ENCODE data around the gene ADAMTS6. TPM values are rescaled to one million over a fixed set of nuclear protein-coding genes. Genes with fewer than 3 reads are reported as not detected.
"Not testable (repeated sequence)": the region's sequence is repeated elsewhere in the genome, so short reads cannot be mapped to it uniquely, and the experiment has no call there.

Gene ADAMTS6
- total RNA-seq, 1 donor from 2014 or later, result 17.6 TPM

DNA sequence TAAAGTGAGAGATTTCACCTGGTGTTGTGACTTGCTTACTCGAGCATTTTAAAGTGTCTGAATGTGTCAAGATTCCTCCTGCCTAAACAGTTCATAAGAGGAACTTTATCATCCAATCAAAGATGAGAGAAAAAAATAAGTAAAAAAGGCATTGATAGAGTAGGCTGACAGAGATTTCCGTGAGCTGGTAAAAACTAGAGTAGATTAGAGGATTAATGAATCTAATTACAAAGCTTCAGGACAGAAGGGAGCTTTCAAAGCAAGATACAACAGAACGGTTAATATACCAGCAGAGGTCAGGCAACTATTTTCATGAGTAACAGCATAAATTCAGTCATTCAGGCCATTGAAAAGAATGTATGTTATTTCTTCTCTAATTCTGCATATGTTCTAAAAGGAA, 91.5 kb downstream of the ADAMTS6 start:
- Histone ChIP-seq H3K36me3 (ENCODE audit: control insufficient read depth, insufficient read depth, low read length) (no peaks in the 10 kb centered on the region), H3K27me3 (ENCODE audit: control insufficient read depth, insufficient read depth, low read length) (no peaks in the 10 kb centered on the region), H3K4me3 (ENCODE audit: low read depth, low read length) (no peak overlapping the region)
- TF ChIP-seq, protein P1, sequence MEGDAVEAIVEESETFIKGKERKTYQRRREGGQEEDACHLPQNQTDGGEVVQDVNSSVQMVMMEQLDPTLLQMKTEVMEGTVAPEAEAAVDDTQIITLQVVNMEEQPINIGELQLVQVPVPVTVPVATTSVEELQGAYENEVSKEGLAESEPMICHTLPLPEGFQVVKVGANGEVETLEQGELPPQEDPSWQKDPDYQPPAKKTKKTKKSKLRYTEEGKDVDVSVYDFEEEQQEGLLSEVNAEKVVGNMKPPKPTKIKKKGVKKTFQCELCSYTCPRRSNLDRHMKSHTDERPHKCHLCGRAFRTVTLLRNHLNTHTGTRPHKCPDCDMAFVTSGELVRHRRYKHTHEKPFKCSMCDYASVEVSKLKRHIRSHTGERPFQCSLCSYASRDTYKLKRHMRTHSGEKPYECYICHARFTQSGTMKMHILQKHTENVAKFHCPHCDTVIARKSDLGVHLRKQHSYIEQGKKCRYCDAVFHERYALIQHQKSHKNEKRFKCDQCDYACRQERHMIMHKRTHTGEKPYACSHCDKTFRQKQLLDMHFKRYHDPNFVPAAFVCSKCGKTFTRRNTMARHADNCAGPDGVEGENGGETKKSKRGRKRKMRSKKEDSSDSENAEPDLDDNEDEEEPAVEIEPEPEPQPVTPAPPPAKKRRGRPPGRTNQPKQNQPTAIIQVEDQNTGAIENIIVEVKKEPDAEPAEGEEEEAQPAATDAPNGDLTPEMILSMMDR (IDR thresholded peaks at IDR 0.05; ENCODE audit: insufficient read depth, low read length, severe bottlenecking), result no peak
- FAIRE-seq, result no peak
- DNase-seq (ENCODE audit: low read depth), result no peak

DNA sequence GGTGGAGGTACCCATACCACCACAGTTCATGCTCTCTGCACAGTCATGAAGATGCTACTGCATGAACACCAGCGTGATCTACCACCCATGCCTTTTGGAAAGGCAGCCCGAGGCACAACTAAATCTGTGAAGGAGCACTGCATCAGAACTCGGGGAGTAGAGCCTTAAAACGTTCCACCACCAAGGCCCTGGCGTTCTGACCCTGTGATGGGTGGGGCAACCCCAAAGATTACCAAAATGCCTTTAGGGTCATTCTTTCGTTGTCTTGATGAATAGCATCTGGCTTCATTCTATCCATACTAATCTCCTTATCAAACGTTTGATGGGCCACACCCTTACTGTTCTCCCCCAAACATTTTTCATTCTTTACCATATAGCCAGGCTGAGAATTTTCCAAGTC, 97.9 kb downstream of the ADAMTS6 start:
- peak; percentile 47 for FAIRE-seq
- Histone ChIP-seq H3K27me3 (ENCODE audit: control insufficient read depth, insufficient read depth, low read length) (no peaks in the 10 kb centered on the region), H3K4me3 (ENCODE audit: low read depth, low read length) (no peak overlapping the region), H3K36me3 (ENCODE audit: control insufficient read depth, insufficient read depth, low read length) (no peaks in the 10 kb centered on the region)
- TF ChIP-seq, protein P1 (IDR thresholded peaks at IDR 0.05; ENCODE audit: insufficient read depth, low read length, severe bottlenecking), result no peak
- no peak for DNase-seq (ENCODE audit: low read depth)

DNA sequence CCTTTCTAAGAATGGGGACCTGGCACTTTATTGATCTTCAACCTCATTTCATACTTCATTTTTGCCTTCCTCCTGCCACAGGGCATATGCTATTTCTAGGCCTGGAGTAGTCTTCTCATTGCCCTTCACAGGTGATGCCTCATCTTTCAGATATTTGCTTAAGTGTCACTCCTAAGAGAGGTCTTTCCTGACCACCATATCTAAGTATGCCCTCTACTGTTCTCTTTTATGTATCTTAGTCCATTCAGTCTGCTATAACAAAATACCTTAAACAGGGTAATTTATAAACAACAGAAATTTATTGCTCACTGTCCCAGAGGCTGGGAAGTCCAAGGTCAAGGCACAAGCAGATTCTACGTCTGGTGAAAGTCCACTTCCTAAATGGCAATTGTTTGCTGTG, 99.1 kb downstream of the ADAMTS6 start:
- FAIRE-seq, result no peak
- TF ChIP-seq, protein P1 (IDR thresholded peaks at IDR 0.05; ENCODE audit: insufficient read depth, low read length, severe bottlenecking), result no peak

DNA sequence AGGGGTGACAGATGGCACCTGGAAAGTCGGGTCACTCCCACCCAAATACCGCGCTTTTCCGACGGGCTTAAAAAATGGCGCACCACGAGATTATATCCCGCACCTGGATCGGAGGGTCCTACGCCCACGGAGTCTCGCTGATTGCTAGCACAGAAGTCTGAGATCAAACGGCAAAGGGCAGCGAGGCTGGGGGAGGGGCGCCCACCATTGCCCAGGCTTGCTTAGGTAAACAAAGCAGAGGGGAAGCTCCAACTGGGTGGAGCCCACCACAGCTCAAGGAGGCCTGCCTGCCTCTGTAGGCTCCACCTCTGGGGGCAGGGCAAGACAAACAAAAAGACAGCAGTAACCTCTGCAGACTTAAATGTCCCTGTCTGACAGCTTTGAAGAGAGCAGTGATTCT, 111.2 kb downstream of the ADAMTS6 start:
- H3K4me3 ChIP-seq (ENCODE audit: low read depth, low read length); FAIRE-seq; H3K36me3 ChIP-seq (ENCODE audit: control insufficient read depth, insufficient read depth, low read length); H3K27me3 ChIP-seq (ENCODE audit: control insufficient read depth, insufficient read depth, low read length); DNase-seq (ENCODE audit: low read depth): not testable (repeated sequence)

More for the DNA sequence above, 99.1 kb downstream of the ADAMTS6 start:
- peak; percentile 27 for DNase-seq (ENCODE audit: low read depth)
- no peaks in the 10 kb centered on the region for H3K36me3 ChIP-seq (ENCODE audit: control insufficient read depth, insufficient read depth, low read length)
- H3K4me3 ChIP-seq (ENCODE audit: low read depth, low read length), result no peak overlapping the region
- H3K27me3 ChIP-seq (ENCODE audit: control insufficient read depth, insufficient read depth, low read length), result no peaks in the 10 kb centered on the region

DNA sequence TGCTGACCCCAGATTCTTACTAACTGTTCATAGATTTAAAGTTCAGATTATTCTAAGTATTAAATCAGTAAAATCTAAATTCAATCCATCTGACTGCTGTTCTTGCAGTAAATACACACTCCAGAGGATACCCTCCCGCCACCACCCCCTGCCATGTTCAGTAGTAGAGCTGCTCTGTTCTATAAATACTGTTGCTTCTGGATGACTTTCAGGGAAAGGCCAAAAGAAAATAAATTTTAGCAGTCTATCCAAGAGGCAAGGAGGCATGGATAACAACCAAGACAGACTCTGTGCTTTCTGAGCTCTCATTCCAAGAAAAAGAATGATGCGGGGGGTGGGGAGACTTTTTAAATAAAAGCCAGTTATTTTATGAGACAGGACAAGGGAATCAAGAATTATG, 115.1 kb downstream of the ADAMTS6 start:
- Histone ChIP-seq H3K36me3 (ENCODE audit: control insufficient read depth, insufficient read depth, low read length) (no peaks in the 10 kb centered on the region), H3K4me3 (ENCODE audit: low read depth, low read length) (no peak overlapping the region), H3K27me3 (ENCODE audit: control insufficient read depth, insufficient read depth, low read length) (no peaks in the 10 kb centered on the region)
- no peak for FAIRE-seq
- TF ChIP-seq, protein P1 (IDR thresholded peaks at IDR 0.05; ENCODE audit: insufficient read depth, low read length, severe bottlenecking), result no peak
- no peak for DNase-seq (ENCODE audit: low read depth)

DNA sequence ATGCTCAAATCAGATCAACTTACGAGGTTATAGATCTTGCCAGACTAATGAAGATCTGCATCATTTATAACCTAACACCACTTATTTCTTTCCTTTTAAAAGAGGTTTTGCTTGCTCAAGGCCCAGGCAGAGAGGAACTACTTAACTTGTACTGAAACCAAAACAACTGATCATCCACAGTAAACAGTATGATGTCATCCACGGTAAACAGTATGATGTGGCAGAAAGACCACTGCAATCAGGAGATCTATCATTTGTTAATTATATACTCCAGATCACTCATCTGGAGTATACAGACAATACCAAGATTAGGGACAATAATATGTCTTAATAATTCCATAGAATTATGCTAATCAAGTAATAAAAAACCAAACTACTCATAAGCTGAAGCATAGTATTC, 116.8 kb downstream of the ADAMTS6 start:
- H3K36me3 ChIP-seq (ENCODE audit: control insufficient read depth, insufficient read depth, low read length), result no peaks in the 10 kb centered on the region
- H3K4me3 ChIP-seq (ENCODE audit: low read depth, low read length), result no peak overlapping the region
- TF ChIP-seq, protein P1 (IDR thresholded peaks at IDR 0.05; ENCODE audit: insufficient read depth, low read length, severe bottlenecking), result no peak
- DNase-seq (ENCODE audit: low read depth) (peak; percentile 15), FAIRE-seq (no peak)
- H3K27me3 ChIP-seq (ENCODE audit: control insufficient read depth, insufficient read depth, low read length), result no peaks in the 10 kb centered on the region

Measured in bronchial epithelial cell (primary cell).